Astrocyte (in vitro differentiated cells and primary cell): ENCODE results near the gene CYB5B. TPM values are rescaled to one million over a fixed set of nuclear protein-coding genes. Genes with fewer than 3 reads are reported as not detected.

ENCODE experiments used
- DNase-seq: peaks from one replicate; pipeline ENCODE4 v3.0.0-alpha.2; 2010; ENCODE audit warnings: low read depth
- FAIRE-seq: peaks from 2 replicates; lab custom pipeline; 2011; peaks lifted over from hg19 to GRCh38; lab: Jason Lieb, UNC
- H2AFZ ChIP-seq: 2 replicates; pipeline ENCODE4 v1.6.0; 2012; ENCODE audit warnings: low read depth, low read length, inconsistent platforms
- H3K27ac ChIP-seq: 2 replicates; pipeline ENCODE4 v1.5.1; 2011; ENCODE audit warnings: low read depth, low read length, inconsistent platforms
- H3K27me3 ChIP-seq: 2 replicates; pipeline ENCODE4 v1.6.0; 2011; ENCODE audit warnings: low read length, inconsistent platforms; ENCODE audit not compliant: insufficient read depth
- H3K36me3 ChIP-seq: 2 replicates; pipeline ENCODE4 v1.5.1; 2011; ENCODE audit warnings: low read length, inconsistent platforms; ENCODE audit not compliant: insufficient read depth
- H3K4me1 ChIP-seq: 2 replicates; pipeline ENCODE4 v1.5.1; 2011; ENCODE audit warnings: low read length, inconsistent platforms; ENCODE audit not compliant: insufficient read depth
- H3K4me2 ChIP-seq: 2 replicates; pipeline ENCODE4 v1.6.0; 2012; ENCODE audit warnings: low read length, inconsistent platforms
- H3K4me3 ChIP-seq: 2 replicates; pipeline ENCODE4 v1.5.1; 2011; ENCODE audit warnings: low read depth, mild to moderate bottlenecking, low read length, inconsistent platforms; ENCODE audit not compliant: insufficient read depth
- H3K79me2 ChIP-seq: 2 replicates; pipeline ENCODE4 v1.6.0; 2012; ENCODE audit warnings: mild to moderate bottlenecking, low read length, inconsistent platforms; ENCODE audit not compliant: insufficient read depth
- H3K9ac ChIP-seq: 2 replicates; pipeline ENCODE4 v1.6.0; 2012; ENCODE audit warnings: mild to moderate bottlenecking, low read length, inconsistent platforms
- H3K9me3 ChIP-seq: 2 replicates; pipeline ENCODE4 v1.5.1; 2012; ENCODE audit warnings: low read depth, mild to moderate bottlenecking, low read length, inconsistent platforms; ENCODE audit not compliant: insufficient read depth
- H4K20me1 ChIP-seq: 2 replicates; pipeline ENCODE4 v1.6.0; 2012; ENCODE audit warnings: low read length, inconsistent platforms; ENCODE audit not compliant: insufficient read depth
- H3K27ac Mint-ChIP-seq: one replicate; pipeline ENCODE4 v1.8.0; 2021; ENCODE audit warnings: mild to moderate bottlenecking, mixed read lengths; ENCODE audit not compliant: unreplicated experiment
- H3K27me3 Mint-ChIP-seq: one replicate; pipeline ENCODE4 v1.8.0; 2021; ENCODE audit warnings: low read depth, mixed read lengths; ENCODE audit not compliant: unreplicated experiment
- H3K36me3 Mint-ChIP-seq: one replicate; pipeline ENCODE4 v1.8.0; 2021; ENCODE audit warnings: low read depth, mixed read lengths; ENCODE audit not compliant: unreplicated experiment
- H3K4me1 Mint-ChIP-seq: one replicate; pipeline ENCODE4 v1.8.0; 2021; ENCODE audit warnings: low read depth, mixed read lengths; ENCODE audit not compliant: unreplicated experiment
- H3K4me3 Mint-ChIP-seq: one replicate; pipeline ENCODE4 v1.8.0; 2021; ENCODE audit warnings: mild to moderate bottlenecking, moderate library complexity, mixed read lengths; ENCODE audit not compliant: unreplicated experiment
- H3K9me3 Mint-ChIP-seq: one replicate; pipeline ENCODE4 v1.8.0; 2021; ENCODE audit warnings: mild to moderate bottlenecking, mixed read lengths; ENCODE audit not compliant: unreplicated experiment
- EZH2 ChIP-seq: IDR thresholded peaks from 2 replicates; pipeline ENCODE4 v1.6.1; 2012; ENCODE audit warnings: mild to moderate bottlenecking, low read length, inconsistent platforms; ENCODE audit not compliant: insufficient read depth
- total RNA-seq: library from RNA; stranded (reverse); gene quantifications from 2 replicates; pipeline ENCODE4 v1.2.1, GENCODE V29; 2021
- TF ChIP-seq, protein P1 (sequence below): IDR thresholded peaks from 2 replicates; pipeline ENCODE4 v1.5.1; 2011; ENCODE audit warnings: low read depth, mild to moderate bottlenecking, inconsistent platforms, low read length, moderate library complexity; ENCODE audit not compliant: insufficient read depth

Gene CYB5B
- total RNA-seq, 1 donor from 2014 or later: 149 TPM

DNA sequence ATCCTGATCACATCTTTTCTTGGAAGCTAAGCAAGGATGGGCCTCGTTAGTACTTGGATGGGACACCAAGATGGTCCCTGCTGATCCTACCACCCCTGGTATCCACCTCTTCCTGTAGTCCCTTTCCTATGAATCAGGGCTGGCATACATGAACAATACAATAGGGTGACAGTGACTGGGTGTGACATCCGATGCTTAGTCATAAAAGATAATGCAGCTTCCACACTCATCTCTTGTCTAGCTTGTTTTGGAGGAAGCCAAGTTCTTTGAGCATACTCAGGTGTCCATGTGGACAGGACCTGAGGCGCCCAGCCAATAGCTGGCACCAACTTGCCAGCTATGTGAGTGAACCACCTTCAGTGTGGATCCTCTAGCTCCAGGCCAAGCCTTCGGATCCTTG is 78.8 kb downstream of the CYB5B start:
- H3K27ac ChIP-seq: no peak overlapping the region
- H3K79me2 ChIP-seq: no peaks in the 10 kb centered on the region
- H3K9ac ChIP-seq: no peak overlapping the region
- H3K4me3 ChIP-seq: no peak overlapping the region
- no peak for TF ChIP-seq EZH2
- TF ChIP-seq, protein P1, sequence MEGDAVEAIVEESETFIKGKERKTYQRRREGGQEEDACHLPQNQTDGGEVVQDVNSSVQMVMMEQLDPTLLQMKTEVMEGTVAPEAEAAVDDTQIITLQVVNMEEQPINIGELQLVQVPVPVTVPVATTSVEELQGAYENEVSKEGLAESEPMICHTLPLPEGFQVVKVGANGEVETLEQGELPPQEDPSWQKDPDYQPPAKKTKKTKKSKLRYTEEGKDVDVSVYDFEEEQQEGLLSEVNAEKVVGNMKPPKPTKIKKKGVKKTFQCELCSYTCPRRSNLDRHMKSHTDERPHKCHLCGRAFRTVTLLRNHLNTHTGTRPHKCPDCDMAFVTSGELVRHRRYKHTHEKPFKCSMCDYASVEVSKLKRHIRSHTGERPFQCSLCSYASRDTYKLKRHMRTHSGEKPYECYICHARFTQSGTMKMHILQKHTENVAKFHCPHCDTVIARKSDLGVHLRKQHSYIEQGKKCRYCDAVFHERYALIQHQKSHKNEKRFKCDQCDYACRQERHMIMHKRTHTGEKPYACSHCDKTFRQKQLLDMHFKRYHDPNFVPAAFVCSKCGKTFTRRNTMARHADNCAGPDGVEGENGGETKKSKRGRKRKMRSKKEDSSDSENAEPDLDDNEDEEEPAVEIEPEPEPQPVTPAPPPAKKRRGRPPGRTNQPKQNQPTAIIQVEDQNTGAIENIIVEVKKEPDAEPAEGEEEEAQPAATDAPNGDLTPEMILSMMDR: no peak
- no peak overlapping the region for H3K4me2 ChIP-seq
- FAIRE-seq: no peak
- DNase-seq: no peak
- Mint-ChIP-seq H3K36me3 (no peaks in the 10 kb centered on the region), H3K4me1 (peaks cover 5% of the 10 kb centered on the region), H3K27me3 (no peaks in the 10 kb centered on the region), H3K27ac (no peak overlapping the region), H3K9me3 (no peaks in the 10 kb centered on the region), H3K4me3 (no peak overlapping the region)
- no peaks in the 10 kb centered on the region for H3K4me1 ChIP-seq
- no peaks in the 10 kb centered on the region for H3K9me3 ChIP-seq
- H2AFZ ChIP-seq: no peak overlapping the region
- H3K27me3 ChIP-seq: no peaks in the 10 kb centered on the region
- H4K20me1 ChIP-seq: no peaks in the 10 kb centered on the region
- no peaks in the 10 kb centered on the region for H3K36me3 ChIP-seq

DNA sequence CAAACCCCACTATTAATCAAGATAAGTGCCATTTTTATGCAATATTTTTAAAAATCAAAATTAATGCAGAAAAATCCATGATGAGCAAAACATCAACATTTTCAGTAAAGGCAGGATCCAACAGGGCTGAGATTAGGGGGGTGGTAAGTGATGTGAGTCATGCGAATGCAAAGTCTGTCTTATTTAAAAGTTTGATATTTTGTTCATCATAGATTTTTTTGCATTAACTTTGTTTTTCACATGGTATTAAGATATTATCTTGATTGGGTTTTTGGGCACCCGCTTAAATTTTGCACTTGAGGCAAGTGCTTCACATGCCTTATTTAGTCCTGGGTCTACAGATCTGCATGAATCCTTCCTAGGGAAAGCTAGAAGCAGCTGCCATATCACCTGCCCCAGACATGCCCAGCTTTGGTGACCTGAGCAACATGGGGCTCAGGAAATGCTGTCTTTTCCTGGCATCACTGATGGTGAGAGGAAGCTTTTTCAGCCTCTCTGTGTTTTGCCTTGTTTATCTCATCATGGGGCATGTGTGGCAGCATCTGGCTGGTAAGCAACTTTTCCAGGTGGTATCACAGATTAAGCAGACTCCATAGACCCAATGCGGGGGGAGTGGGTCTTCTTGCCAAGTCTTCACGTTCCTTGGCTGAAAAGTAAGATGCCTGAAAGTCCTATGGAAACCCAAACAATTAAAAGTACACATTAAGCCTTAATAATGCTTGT is 83.8 kb downstream of the CYB5B start:
- DNase-seq (no peak), FAIRE-seq (no peak)
- no peak for TF ChIP-seq EZH2
- TF ChIP-seq, protein P1: no peak
- no peaks in the 10 kb centered on the region for H3K27me3 Mint-ChIP-seq
- Histone ChIP-seq H3K9me3 (no peaks in the 10 kb centered on the region), H3K79me2 (no peaks in the 10 kb centered on the region), H2AFZ (no peak overlapping the region), H3K27ac (no peak overlapping the region), H3K27me3 (no peaks in the 10 kb centered on the region), H3K4me3 (no peak overlapping the region), H3K4me1 (no peaks in the 10 kb centered on the region), H4K20me1 (no peaks in the 10 kb centered on the region), H3K9ac (no peak overlapping the region), H3K36me3 (no peaks in the 10 kb centered on the region), H3K4me2 (no peak overlapping the region)
- no peaks in the 10 kb centered on the region for H3K36me3 Mint-ChIP-seq
- peak overlapping the region; percentile 27 for H3K27ac Mint-ChIP-seq
- H3K4me1 Mint-ChIP-seq: peaks cover 3% of the 10 kb centered on the region
- no peak overlapping the region for H3K4me3 Mint-ChIP-seq
- H3K9me3 Mint-ChIP-seq: no peaks in the 10 kb centered on the region

DNA sequence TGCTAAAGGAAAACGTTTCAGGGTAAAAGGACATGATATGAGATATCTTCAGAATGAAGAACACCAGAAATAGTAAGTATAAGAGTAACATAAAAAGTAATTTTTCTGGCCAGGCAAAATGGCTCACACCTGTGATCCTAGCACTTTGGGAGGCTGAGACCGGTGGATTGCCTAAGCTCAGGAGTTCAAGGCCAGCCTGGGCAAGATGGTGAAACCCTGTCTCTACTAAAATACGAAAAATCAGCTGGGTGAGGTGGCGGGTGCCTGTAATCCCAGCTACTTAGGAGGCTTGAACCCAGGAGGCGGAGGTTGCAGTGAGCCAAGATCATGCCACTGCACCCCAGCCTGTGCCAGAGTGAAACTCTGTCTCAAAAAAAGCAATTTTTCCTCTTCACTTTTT is 84.7 kb downstream of the CYB5B start:
- Histone ChIP-seq H3K27ac (no peak overlapping the region), H4K20me1 (no peaks in the 10 kb centered on the region), H3K9ac (no peak overlapping the region), H3K79me2 (no peaks in the 10 kb centered on the region), H3K27me3 (no peaks in the 10 kb centered on the region), H3K4me1 (no peaks in the 10 kb centered on the region), H3K4me3 (no peak overlapping the region), H3K36me3 (no peaks in the 10 kb centered on the region), H2AFZ (no peak overlapping the region), H3K9me3 (no peaks in the 10 kb centered on the region), H3K4me2 (no peak overlapping the region)
- DNase-seq (no peak), FAIRE-seq (no peak)
- H3K27ac Mint-ChIP-seq: no peak overlapping the region
- no peak overlapping the region for H3K4me3 Mint-ChIP-seq
- H3K36me3 Mint-ChIP-seq: no peaks in the 10 kb centered on the region
- H3K9me3 Mint-ChIP-seq: no peaks in the 10 kb centered on the region
- no peak for TF ChIP-seq EZH2
- TF ChIP-seq, protein P1: no peak
- H3K27me3 Mint-ChIP-seq: no peaks in the 10 kb centered on the region
- H3K4me1 Mint-ChIP-seq: peaks cover 12% of the 10 kb centered on the region
